ENCODE data around the gene CST9.

CST9 gene

GRCh38 chr20:23595941-23596340 lies 9.8 kb downstream of the CST9 start:
- H3K9me3 ChIP-seq (ENCODE audit: severe bottlenecking) = no peaks in the 10 kb centered on the region
- H3K27ac ChIP-seq (ENCODE audit: poor library complexity, severe bottlenecking) = no peak overlapping the region
- no peak for TF ChIP-seq CTCF (IDR thresholded peaks at IDR 0.05; ENCODE audit: poor library complexity, severe bottlenecking)
- H3K36me3 ChIP-seq (ENCODE audit: low read depth) = no peaks in the 10 kb centered on the region
- DNase-seq (ENCODE audit: low spot score) (no peak), ATAC-seq (ENCODE audit: low read depth) (no peak)
- H3K4me3 ChIP-seq (ENCODE audit: severe bottlenecking) = no peak overlapping the region
- H3K27me3 ChIP-seq (ENCODE audit: insufficient read depth, poor library complexity, severe bottlenecking) = no peaks in the 10 kb centered on the region
- H3K4me1 ChIP-seq (ENCODE audit: insufficient read depth, poor library complexity, severe bottlenecking) = peaks cover 2% of the 10 kb centered on the region

GRCh38 chr20:23588434-23589403 lies 17.0 kb downstream of the CST9 start:
- no peak for DNase-seq (ENCODE audit: low spot score)
- no peaks in the 10 kb centered on the region for H3K9me3 ChIP-seq (ENCODE audit: severe bottlenecking)
- no peak overlapping the region for H3K27ac ChIP-seq (ENCODE audit: poor library complexity, severe bottlenecking)
- no peak for ATAC-seq (ENCODE audit: low read depth)
- TF ChIP-seq CTCF (IDR thresholded peaks at IDR 0.05; ENCODE audit: poor library complexity, severe bottlenecking) = no peak
- H3K4me1 ChIP-seq (ENCODE audit: insufficient read depth, poor library complexity, severe bottlenecking) = peaks cover 27% of the 10 kb centered on the region
- no peaks in the 10 kb centered on the region for H3K36me3 ChIP-seq (ENCODE audit: low read depth)
- no peaks in the 10 kb centered on the region for H3K27me3 ChIP-seq (ENCODE audit: insufficient read depth, poor library complexity, severe bottlenecking)
- no peak overlapping the region for H3K4me3 ChIP-seq (ENCODE audit: severe bottlenecking)

- ATAC-seq (ENCODE audit: low read depth) = no peak
- no peak overlapping the region for H3K4me3 ChIP-seq (ENCODE audit: severe bottlenecking)
- peak overlapping the region; percentile 55 for H3K27ac ChIP-seq (ENCODE audit: poor library complexity, severe bottlenecking)
- no peak for DNase-seq (ENCODE audit: low spot score)
- H3K36me3 ChIP-seq (ENCODE audit: low read depth) = no peaks in the 10 kb centered on the region
- H3K9me3 ChIP-seq (ENCODE audit: severe bottlenecking) = no peaks in the 10 kb centered on the region
- H3K4me1 ChIP-seq (ENCODE audit: insufficient read depth, poor library complexity, severe bottlenecking) = peaks cover 38% of the 10 kb centered on the region
- no peak for TF ChIP-seq CTCF (IDR thresholded peaks at IDR 0.05; ENCODE audit: poor library complexity, severe bottlenecking)
- H3K27me3 ChIP-seq (ENCODE audit: insufficient read depth, poor library complexity, severe bottlenecking) = no peaks in the 10 kb centered on the region
These were observed 18.1 kb downstream of the CST9 start for GRCh38 chr20:23587631-23588030.

- H3K36me3 ChIP-seq (ENCODE audit: low read depth) = no peaks in the 10 kb centered on the region
- no peaks in the 10 kb centered on the region for H3K27me3 ChIP-seq (ENCODE audit: insufficient read depth, poor library complexity, severe bottlenecking)
- TF ChIP-seq CTCF (IDR thresholded peaks at IDR 0.05; ENCODE audit: poor library complexity, severe bottlenecking) = no peak
- H3K4me1 ChIP-seq (ENCODE audit: insufficient read depth, poor library complexity, severe bottlenecking) = peaks cover 45% of the 10 kb centered on the region
- H3K4me3 ChIP-seq (ENCODE audit: severe bottlenecking) = no peak overlapping the region
- H3K27ac ChIP-seq (ENCODE audit: poor library complexity, severe bottlenecking) = peak overlapping the region; percentile 55
- no peaks in the 10 kb centered on the region for H3K9me3 ChIP-seq (ENCODE audit: severe bottlenecking)
- ATAC-seq (ENCODE audit: low read depth) (peak; percentile 29), DNase-seq (ENCODE audit: low spot score) (no peak)
These were observed 18.8 kb downstream of the CST9 start for GRCh38 chr20:23586735-23587525.

Data from RWPE2 (cell line).